HG03469 (cell line): Measurements from ENCODE around the gene NEUROG1.
"Not testable (repeated sequence)": the region's sequence is repeated elsewhere in the genome, so short reads cannot be mapped to it uniquely, and the experiment has no call there.

Experiments used
- ATAC-seq: cut with Tn5 transposase; IDR thresholded peaks from one replicate; pipeline ENCODE4 v1.9.1; 2021; ENCODE audit warnings: mild to moderate bottlenecking, moderate library complexity, moderate number of reproducible peaks; ENCODE audit not compliant: unreplicated experiment

Gene NEUROG1

GRCh38 chr5:135538261-135538660 is 2.5 kb upstream of the NEUROG1 start:
- no peak for ATAC-seq

GRCh38 chr5:135537745-135538144 is 2.0 kb upstream of the NEUROG1 start:
- no peak for ATAC-seq

- ATAC-seq: no peak
Observed at GRCh38 chr5:135537271-135537670, 1.5 kb upstream of the NEUROG1 start.

DNA sequence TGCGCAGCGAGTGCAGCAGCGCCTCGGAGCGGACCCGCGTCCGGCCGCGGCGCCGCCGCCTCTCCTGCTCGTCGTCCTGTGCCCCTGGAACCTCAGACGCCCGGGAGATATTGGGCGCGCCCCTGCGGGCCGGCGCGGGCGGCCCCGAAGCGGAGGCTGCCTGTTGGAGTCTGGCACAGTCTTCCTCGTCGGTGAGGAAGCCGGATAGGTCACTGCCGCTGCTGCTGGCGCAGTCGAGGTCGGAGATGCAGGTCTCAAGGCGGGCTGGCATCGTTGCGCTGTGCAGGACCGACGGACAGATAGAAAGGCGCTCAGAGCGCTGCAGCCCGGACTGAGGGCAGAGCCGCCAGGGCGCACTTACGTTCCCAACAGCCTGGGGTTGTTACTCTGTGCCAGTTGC is 344 bp downstream of the NEUROG1 start:
- no peak for ATAC-seq

DNA sequence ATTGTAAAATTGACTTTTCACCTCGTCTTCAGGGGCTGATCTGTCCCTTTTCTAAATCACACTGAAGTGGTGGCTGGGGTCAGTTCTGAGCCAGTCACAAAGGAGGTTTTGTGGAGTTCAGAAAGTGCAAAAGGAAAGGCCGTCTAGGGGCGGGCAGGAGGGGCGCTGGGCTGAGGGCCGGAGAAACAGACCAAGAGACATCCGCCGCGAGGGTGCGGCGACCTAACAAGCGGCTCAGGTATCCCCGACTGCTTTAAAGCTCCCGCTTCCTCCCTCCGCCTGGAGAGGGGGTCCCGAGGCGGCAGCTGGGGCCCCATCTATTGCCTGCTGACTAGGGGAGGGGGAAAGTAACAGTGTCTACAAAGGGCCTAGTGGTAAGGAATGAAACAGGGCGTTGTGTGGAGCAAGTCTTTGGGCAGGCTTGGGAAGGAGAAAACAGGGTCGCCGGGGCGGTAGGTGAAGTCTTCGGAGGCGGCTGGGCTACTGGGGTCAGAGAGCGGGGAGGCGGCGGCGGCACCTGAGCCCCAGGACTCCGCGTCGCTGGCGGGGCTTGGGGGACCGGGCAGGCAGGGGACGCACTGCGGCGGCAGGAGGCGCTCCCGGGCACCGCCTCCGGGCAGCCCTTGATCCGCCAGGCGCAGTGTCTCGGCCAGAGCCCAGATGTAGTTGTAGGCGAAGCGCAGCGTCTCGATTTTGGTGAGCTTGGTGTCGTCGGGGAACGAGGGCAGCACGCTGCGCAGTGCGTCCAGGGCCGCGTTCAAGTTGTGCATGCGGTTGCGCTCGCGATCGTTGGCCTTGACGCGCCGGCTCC is 950 bp downstream of the NEUROG1 start:
- ATAC-seq: no peak

DNA sequence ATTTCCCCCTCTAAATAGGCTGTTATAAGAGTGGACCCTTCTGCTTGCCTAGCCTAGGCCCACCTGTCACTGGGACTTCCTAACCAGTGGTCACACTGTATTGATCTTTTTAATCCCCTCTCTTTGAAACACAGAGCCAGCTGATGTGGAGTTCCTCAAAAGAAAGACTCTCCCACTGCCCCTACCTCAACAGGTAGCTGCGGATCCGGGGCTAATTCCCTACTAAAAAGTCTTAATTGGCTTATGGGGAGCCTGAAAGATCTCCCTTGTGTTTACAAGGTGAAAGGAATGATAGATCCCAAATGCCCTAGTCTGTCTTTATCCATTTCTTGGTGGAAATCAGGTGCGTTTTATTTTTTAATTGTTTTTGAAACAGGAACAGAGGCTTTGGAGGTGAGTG is 2.0 kb downstream of the NEUROG1 start:
- no peak for ATAC-seq

DNA sequence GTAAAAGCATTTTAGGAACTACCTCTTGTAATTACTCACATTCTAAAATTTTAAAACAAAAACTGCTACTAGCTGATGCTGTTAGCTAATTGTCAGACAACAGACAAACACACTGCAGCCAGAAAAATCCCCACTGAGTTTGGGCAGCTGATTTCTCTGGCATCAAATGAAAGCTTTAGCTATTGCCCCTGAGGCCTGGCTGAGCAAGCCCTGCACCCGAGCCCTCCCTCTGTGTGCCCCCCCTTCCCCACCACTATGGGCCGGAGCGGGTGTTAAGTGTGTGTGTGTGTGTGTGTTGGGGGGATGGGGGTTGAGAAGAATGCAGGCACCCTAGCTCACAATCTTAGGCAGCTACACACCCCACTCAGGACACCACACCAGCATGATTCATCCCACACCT is 2.4 kb downstream of the NEUROG1 start:
- ATAC-seq: no peak

DNA sequence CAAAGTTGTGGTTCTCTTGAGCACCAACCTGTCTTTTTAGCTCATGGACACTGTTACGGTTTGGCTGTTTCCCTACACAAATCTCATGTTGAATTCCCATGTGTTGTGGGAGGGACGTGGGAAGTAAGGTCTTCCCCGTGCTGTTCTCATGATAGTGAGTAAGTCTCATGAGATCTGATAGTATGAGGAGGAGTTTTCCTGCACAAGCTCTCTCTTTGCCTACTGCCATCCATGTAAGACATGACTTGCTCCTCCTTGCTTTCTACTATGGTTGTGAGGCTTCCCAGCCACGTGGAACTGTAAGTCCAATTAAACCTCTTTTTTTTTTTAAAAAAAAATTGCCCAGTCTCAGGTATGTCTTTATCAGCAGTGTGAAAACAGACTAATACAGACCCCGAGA is 6.2 kb downstream of the NEUROG1 start:
- not testable (repeated sequence) for ATAC-seq

DNA sequence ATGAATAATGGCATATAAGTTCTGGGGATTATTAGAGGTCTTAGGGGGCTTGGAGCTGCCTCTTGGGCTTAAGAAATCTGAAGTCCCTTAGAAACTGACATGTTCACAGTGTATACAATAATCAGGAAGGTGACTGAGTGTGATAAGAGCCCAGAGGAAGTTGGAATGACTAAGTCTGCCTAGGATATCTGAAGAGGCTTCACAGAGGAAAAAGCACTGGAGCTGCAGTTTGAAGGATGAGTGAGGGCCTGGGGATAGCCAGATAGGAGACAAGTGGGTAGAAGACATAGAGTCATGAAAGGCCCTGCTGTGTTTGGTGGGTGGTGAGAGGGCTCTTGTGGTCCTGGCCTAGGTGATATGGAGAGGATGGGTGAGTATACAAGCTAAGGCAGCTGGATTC is 8.8 kb downstream of the NEUROG1 start:
- ATAC-seq: no peak

- ATAC-seq: no peak
Observed at GRCh38 chr5:135521964-135522363, 13.8 kb downstream of the NEUROG1 start.

DNA sequence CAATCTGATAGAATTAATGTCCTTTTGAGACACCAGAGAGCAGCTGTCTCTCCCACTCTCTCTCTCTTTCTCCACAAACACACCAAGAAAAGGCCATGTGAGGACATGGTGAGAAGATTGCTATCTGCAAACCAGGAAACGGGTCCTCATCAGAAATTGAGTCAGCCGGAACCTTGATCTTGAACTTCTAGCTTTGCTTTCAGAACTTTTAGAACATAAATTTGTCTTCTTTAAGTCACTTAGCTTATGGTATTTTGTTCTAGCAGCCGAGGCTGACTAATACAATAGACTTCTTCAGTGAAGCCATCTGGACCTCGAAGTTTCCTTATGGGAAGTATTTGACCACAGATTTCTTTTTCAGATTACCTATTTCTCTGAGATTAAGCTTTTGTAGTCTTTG is 18.1 kb downstream of the NEUROG1 start:
- ATAC-seq: no peak

- ATAC-seq: no peak
Observed at GRCh38 chr5:135514116-135514515, 21.6 kb downstream of the NEUROG1 start.

DNA sequence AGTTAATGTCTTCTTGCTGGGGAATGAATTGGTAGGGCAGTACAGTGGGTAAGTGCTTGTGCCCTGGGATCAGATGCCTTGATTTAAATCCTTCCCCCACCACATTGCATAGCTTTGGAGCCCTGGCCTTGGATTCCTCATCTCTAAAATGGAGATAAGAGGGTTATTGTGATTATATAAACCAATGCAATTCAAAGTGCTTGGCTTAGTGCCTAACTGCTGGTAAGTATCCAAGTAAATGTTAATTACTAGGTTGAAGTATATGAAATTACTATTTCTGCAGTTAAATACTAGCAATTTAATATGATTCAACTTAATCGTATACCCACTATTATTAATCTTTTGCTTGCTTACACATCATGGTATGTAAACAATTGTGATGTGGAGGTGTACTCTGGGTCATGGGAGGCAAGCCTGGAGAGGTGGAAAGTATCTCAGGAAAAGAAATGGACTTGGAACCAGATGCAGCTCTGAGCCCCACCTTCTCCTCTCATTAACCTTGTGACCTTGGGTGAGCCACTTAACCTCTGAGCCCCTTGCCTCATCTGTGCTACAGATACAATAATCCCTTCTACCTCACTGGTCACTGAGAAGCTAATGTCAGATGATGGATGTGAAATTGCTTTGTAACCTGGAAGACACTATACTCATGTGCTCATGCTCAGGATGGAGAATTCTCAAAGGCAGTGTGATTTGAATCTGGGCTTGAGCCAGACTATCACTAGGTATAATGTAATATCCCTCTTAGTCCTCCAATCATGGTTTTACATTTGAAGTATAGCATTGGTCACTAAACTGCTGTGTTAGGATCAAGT is 23.8 kb downstream of the NEUROG1 start:
- no peak for ATAC-seq

- ATAC-seq: no peak
Observed at GRCh38 chr5:135509995-135510394, 25.8 kb downstream of the NEUROG1 start.

DNA sequence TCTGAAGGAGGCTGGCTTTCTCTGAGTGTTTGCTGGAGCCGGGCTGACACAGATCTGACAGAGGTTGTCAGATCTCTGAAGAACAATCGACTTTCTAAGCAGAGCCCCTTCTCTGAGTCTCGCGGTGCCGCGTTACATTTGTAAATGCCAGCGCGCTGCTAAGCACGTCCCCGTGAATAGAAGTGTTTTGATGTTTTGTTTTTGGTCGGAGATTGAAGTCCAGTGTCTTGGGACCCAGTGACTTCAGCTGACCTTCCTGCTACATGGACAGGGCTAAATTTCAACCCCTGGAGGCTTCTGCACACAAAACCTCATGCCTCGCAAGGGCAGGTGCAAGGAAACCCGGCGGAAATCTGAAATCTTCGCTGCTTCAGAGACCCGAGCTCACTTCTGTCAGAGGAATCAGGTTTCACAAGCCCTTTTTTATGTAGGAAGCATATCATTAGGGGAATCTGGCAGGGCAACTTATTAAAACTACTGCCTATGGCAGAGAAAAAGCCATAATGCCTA is 27.2 kb downstream of the NEUROG1 start:
- no peak for ATAC-seq

- ATAC-seq: no peak
Observed at GRCh38 chr5:135505973-135506372, 29.8 kb downstream of the NEUROG1 start.

DNA sequence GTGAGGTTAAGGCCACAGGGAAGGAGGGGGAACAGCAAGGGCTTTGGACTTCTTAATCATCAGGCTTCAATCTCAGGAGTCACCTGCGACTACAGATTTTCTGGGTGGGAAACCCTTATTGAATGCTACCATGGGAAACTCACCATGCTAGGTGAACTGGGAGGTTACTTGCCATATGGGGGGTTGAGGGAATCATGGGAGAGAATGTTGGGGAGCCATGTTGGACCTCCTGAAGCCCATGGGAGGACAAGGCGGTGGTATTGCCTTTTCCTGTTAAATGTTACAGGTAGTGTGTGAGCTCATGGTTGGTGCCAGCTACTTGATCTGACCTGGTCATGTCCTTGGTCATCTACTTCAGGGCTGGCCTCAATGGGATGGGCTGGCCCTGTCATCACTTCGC is 31.4 kb downstream of the NEUROG1 start:
- ATAC-seq: no peak

DNA sequence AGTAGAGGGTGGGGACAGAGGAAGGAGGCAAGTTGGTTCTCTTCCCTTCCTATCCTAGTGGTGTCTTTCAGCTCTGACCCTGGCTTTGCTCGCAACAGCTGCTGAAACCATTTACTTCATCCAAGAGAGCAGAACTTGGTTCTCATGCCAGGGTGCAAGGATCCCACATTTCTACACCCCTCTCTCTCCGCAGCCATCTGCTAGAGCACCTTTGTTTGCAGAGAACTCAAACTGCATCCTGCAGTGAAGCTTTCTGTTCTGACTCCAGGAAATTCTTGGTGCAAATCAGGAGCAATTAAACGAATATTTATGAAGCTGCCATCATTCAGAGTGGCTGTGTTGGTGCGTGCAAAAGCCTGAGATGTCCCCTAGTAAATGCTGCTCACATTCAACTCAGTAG is 31.9 kb downstream of the NEUROG1 start:
- ATAC-seq: no peak

GRCh38 chr5:135502836-135503520 is 32.8 kb downstream of the NEUROG1 start:
- ATAC-seq: no peak

DNA sequence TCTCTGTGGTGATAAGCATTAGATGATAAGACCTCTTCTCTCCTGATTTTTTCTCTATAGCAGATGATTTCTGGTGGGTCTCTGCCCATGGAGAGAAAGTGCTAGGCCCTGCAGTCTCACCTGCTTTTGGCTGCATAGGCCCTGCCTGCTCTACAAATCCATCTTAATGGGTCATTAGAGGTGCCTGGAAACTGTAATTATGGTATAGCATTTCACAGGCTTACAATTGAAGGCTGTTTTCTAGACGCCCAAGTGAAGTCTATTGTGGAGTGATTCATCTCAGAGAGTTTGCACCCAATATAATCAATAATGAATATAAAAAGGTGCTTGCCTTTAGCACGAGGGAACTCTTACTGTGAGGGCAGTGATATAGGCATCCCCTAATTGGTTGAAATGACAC is 33.8 kb downstream of the NEUROG1 start:
- ATAC-seq: no peak

DNA sequence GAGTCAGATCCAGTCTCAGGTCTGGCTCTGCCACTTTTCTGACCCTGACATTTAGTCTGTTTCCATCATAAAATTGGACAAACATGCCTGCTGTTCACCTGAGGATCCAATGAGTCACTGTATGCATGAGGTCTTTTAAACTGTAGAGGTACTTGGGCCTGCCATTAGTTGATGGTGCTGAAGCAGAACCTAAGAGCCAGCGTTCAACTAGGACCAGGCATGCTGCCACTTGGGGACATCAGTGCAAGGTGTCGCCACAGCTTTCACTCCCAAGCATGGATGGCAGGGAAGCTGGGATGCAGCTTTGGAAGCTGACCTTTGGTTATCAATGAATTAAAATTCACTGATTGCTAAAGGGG is 37.1 kb downstream of the NEUROG1 start:
- no peak for ATAC-seq
